ENCODE measurements around the gene GRK5.
"Not testable (repeated sequence)": the region's sequence is repeated elsewhere in the genome, so short reads cannot be mapped to it uniquely, and the experiment has no call there.

GRK5 gene

GRCh38 chr10:119250641-119251314, 43.4 kb downstream of the GRK5 start:
- no peak for DNase-seq (ENCODE audit: low read depth in 2 of 2)

- no peak for DNase-seq (ENCODE audit: low read depth in 2 of 2)
Measured at GRCh38 chr10:119251315-119251708, 43.9 kb downstream of the GRK5 start.

GRCh38 chr10:119252051-119252465, 44.7 kb downstream of the GRK5 start:
- DNase-seq (ENCODE audit: low read depth in 2 of 2), result no peak

- no peak for DNase-seq (ENCODE audit: low read depth in 2 of 2)
Measured at GRCh38 chr10:119252470-119253151, 45.2 kb downstream of the GRK5 start.

GRCh38 chr10:119253433-119254174, 46.2 kb downstream of the GRK5 start:
- peak; percentile 36 to 57 for DNase-seq (ENCODE audit: low read depth in 2 of 2)

GRCh38 chr10:119254335-119254734, 47.0 kb downstream of the GRK5 start:
- no peak for DNase-seq (ENCODE audit: low read depth in 2 of 2)

GRCh38 chr10:119256030-119256429, 48.7 kb downstream of the GRK5 start:
- no peak for DNase-seq (ENCODE audit: low read depth in 2 of 2)

GRCh38 chr10:119256897-119257296, 49.5 kb downstream of the GRK5 start:
- DNase-seq (ENCODE audit: low read depth in 2 of 2), result no peak

GRCh38 chr10:119257899-119258419, 50.6 kb downstream of the GRK5 start:
- DNase-seq (ENCODE audit: low read depth in 2 of 2), result no peak

- no peak for DNase-seq (ENCODE audit: low read depth in 2 of 2)
Measured at GRCh38 chr10:119259345-119259744, 52.0 kb downstream of the GRK5 start.

GRCh38 chr10:119261016-119261415, 53.6 kb downstream of the GRK5 start:
- DNase-seq (ENCODE audit: low read depth in 2 of 2), result not testable (repeated sequence)

- no peak for DNase-seq (ENCODE audit: low read depth in 2 of 2)
Measured at GRCh38 chr10:119263951-119264617, 56.7 kb downstream of the GRK5 start.

- DNase-seq (ENCODE audit: low read depth in 2 of 2), result no peak
Measured at GRCh38 chr10:119265691-119266090, 58.3 kb downstream of the GRK5 start.

GRCh38 chr10:119267384-119267783, 60.0 kb downstream of the GRK5 start:
- no peak for DNase-seq (ENCODE audit: low read depth in 2 of 2)

- no peak for DNase-seq (ENCODE audit: low read depth in 2 of 2)
Measured at GRCh38 chr10:119268428-119268827, 61.1 kb downstream of the GRK5 start.

GRCh38 chr10:119268871-119269506, 61.6 kb downstream of the GRK5 start:
- no peak for DNase-seq (ENCODE audit: low read depth in 2 of 2)

- DNase-seq (ENCODE audit: low read depth in 2 of 2), result no peak
Measured at GRCh38 chr10:119269737-119270136, 62.4 kb downstream of the GRK5 start.

- DNase-seq (ENCODE audit: low read depth in 2 of 2), result peak in 1 of 2 experiments; percentile 43
Measured at GRCh38 chr10:119270762-119271366, 63.5 kb downstream of the GRK5 start.

- not testable (repeated sequence) for DNase-seq (ENCODE audit: low read depth in 2 of 2)
Measured at GRCh38 chr10:119272338-119272734, 65.0 kb downstream of the GRK5 start.

- DNase-seq (ENCODE audit: low read depth in 2 of 2), result no peak
Measured at GRCh38 chr10:119272736-119273135, 65.4 kb downstream of the GRK5 start.

GRCh38 chr10:119273413-119273812, 66.0 kb downstream of the GRK5 start:
- no peak for DNase-seq (ENCODE audit: low read depth in 2 of 2)
